RCC 7860 (cell line): Measurements from ENCODE around the gene EVI2B.
"Not testable (repeated sequence)": the region's sequence is repeated elsewhere in the genome, so short reads cannot be mapped to it uniquely, and the experiment has no call there.

Experiments used
- DNase-seq: peaks from one replicate; pipeline ENCODE4 v3.0.0-alpha.2; 2015; ENCODE audit warnings: low spot score
- FAIRE-seq: peaks from 2 replicates; lab custom pipeline; 2012; peaks lifted over from hg19 to GRCh38; lab: Jason Lieb, UNC

Gene EVI2B

GRCh38 chr17:31272803-31273202, 41.1 kb downstream of the EVI2B start:
- FAIRE-seq (no peak), DNase-seq (no peak)

GRCh38 chr17:31272236-31272635, 41.6 kb downstream of the EVI2B start:
- no peak for FAIRE-seq

GRCh38 chr17:31269578-31269983, 44.3 kb downstream of the EVI2B start:
- FAIRE-seq (peak; percentile 99), DNase-seq (peak; percentile 98)

More at GRCh38 chr17:31272236-31272635, 41.6 kb downstream of the EVI2B start:
- no peak for DNase-seq

GRCh38 chr17:31269036-31269577, 44.7 kb downstream of the EVI2B start:
- DNase-seq (no peak), FAIRE-seq (no peak)

GRCh38 chr17:31266042-31266441, 47.8 kb downstream of the EVI2B start:
- DNase-seq (no peak), FAIRE-seq (peak; percentile 21)

- not testable (repeated sequence) for FAIRE-seq, DNase-seq
Measured at GRCh38 chr17:31262923-31263322, 50.9 kb downstream of the EVI2B start.

GRCh38 chr17:31261601-31262000, 52.3 kb downstream of the EVI2B start:
- no peak for FAIRE-seq
- DNase-seq: no peak

- FAIRE-seq (no peak), DNase-seq (no peak)
Measured at GRCh38 chr17:31260151-31260550, 53.7 kb downstream of the EVI2B start.

GRCh38 chr17:31256936-31257335, 56.9 kb downstream of the EVI2B start:
- DNase-seq: no peak
- FAIRE-seq: no peak

- FAIRE-seq (no peak), DNase-seq (no peak)
Measured at GRCh38 chr17:31254654-31255053, 59.2 kb downstream of the EVI2B start.
